IMR-90 (cell line): ENCODE data around the gene CD320. TPM values are rescaled to one million over a fixed set of nuclear protein-coding genes. Genes with fewer than 3 reads are reported as not detected.

Experiments used
- ATAC-seq: fragments of 200-7000 bp; cut with Tn5 transposase; 2 replicates; pipeline ENCODE4 v1.9.1; 2020; ENCODE audit warnings: low read depth, mild to moderate bottlenecking, moderate library complexity
- BruUV-seq: library from RNA; stranded (reverse); fragments of 400-500 nt; replicated peaks from 2 replicates; lab custom pipeline; 2021; lab: Mats Ljungman, UMichigan
- CTCF ChIA-PET: fragments of 300-600 bp; formaldehyde crosslinking; extraction: SDS; loops from one replicate; lab custom pipeline; 2021; ENCODE audit warnings: antibody characterized with exemption; lab: Yijun Ruan, JAX
- POLR2A ChIA-PET: fragments of 300-600 bp; sonication (Branson Sonifier 250); formaldehyde crosslinking; loops from one replicate; lab custom pipeline; 2022; ENCODE audit warnings: antibody characterized with exemption; ENCODE audit not compliant: unreplicated experiment; lab: Charles Lee
- DNase-seq: peaks from one replicate; pipeline ENCODE4 v3.0.0; 2013
- H2AFZ ChIP-seq: replicated peaks from 2 replicates; pipeline ENCODE3; 2013; ENCODE audit warnings: low read length, mild to moderate bottlenecking; ENCODE audit not compliant: poor library complexity
- H2AK5ac ChIP-seq: 2 replicates; pipeline ENCODE4 v1.6.1; 2013; ENCODE audit warnings: low read depth, low read length, inconsistent platforms
- H2AK9ac ChIP-seq: replicated peaks from 2 replicates; pipeline ENCODE3; 2013; ENCODE audit warnings: mild to moderate bottlenecking, low read depth, low read length, moderate library complexity; ENCODE audit not compliant: poor library complexity
- H2BK120ac ChIP-seq: 2 replicates; pipeline ENCODE4 v1.6.1; 2013; ENCODE audit warnings: low read depth, low read length, inconsistent platforms
- H2BK15ac ChIP-seq: 3 replicates; pipeline ENCODE4 v1.6.1; 2013; ENCODE audit warnings: low read depth, low read length, inconsistent platforms
- H2BK20ac ChIP-seq: 2 replicates; pipeline ENCODE4 v1.6.1; 2013; ENCODE audit warnings: low read depth, mild to moderate bottlenecking, inconsistent platforms, low read length, moderate library complexity
- H2BK5ac ChIP-seq: 2 replicates; pipeline ENCODE4 v1.6.1; 2013; ENCODE audit warnings: mild to moderate bottlenecking, low read depth, low read length, inconsistent platforms; ENCODE audit not compliant: poor library complexity, severe bottlenecking
- H3K14ac ChIP-seq: replicated peaks from 2 replicates; pipeline ENCODE4 v1.6.1; 2013; ENCODE audit warnings: low read depth, low read length, inconsistent platforms
- H3K18ac ChIP-seq: 2 replicates; pipeline ENCODE4 v1.6.1; 2013; ENCODE audit warnings: low read depth, low read length, control low read depth
- H3K23ac ChIP-seq: 2 replicates; pipeline ENCODE4 v1.6.1; 2013; ENCODE audit warnings: low read depth, low read length, inconsistent platforms
- H3K27ac ChIP-seq: 2 replicates; pipeline ENCODE4 v1.5.1; 2013; ENCODE audit warnings: mild to moderate bottlenecking, control low read depth, low read length; ENCODE audit not compliant: insufficient read depth
- H3K27me3 ChIP-seq: 2 replicates; pipeline ENCODE4 v1.6.1; 2013; ENCODE audit warnings: low read length; ENCODE audit not compliant: control insufficient read depth, insufficient read depth
- H3K36me3 ChIP-seq: 2 replicates; pipeline ENCODE4 v1.6.1; 2013; ENCODE audit warnings: low read length, mixed read lengths; ENCODE audit not compliant: control insufficient read depth, insufficient read depth
- H3K4ac ChIP-seq: 2 replicates; pipeline ENCODE4 v1.6.1; 2013; ENCODE audit warnings: low read depth, low read length, inconsistent platforms
- H3K4me1 ChIP-seq: 2 replicates; pipeline ENCODE4 v1.6.1; 2013; ENCODE audit warnings: low read length, mixed read lengths; ENCODE audit not compliant: control insufficient read depth, insufficient read depth
- H3K4me2 ChIP-seq: 2 replicates; pipeline ENCODE4 v1.6.1; 2013; ENCODE audit warnings: low read depth, mild to moderate bottlenecking, control low read depth, low read length, moderate library complexity
- H3K4me3 ChIP-seq: 2 replicates; pipeline ENCODE4 v1.5.1; 2013; ENCODE audit warnings: low read depth, mild to moderate bottlenecking, control low read depth, low read length, moderate library complexity; ENCODE audit not compliant: insufficient read depth
- H3K56ac ChIP-seq: 2 replicates; pipeline ENCODE4 v1.6.1; 2013; ENCODE audit warnings: low read length, inconsistent platforms; ENCODE audit not compliant: insufficient read depth; ENCODE audit errors: extremely low read depth
- H3K79me1 ChIP-seq, 2 experiments: 2 replicates each; pipeline ENCODE4 v1.6.1; 2013; ENCODE audit warnings: low read length in 2 of 2, inconsistent platforms in 1 of 2, low read depth in 1 of 2
- H3K9ac ChIP-seq: 2 replicates; pipeline ENCODE4 v1.6.1; 2013; ENCODE audit warnings: low read depth, low read length, control low read depth
- H3K9me1 ChIP-seq: 2 replicates; pipeline ENCODE4 v1.6.1; 2013; ENCODE audit warnings: low read length, inconsistent platforms; ENCODE audit not compliant: insufficient read depth
- H3K9me3 ChIP-seq: 2 replicates; pipeline ENCODE4 v1.6.1; 2013; ENCODE audit warnings: low read length; ENCODE audit not compliant: control insufficient read depth, insufficient read depth
- H4K20me1 ChIP-seq: 2 replicates; pipeline ENCODE4 v1.6.1; 2013; ENCODE audit warnings: low read length, inconsistent platforms; ENCODE audit not compliant: insufficient read depth
- H4K5ac ChIP-seq: 2 replicates; pipeline ENCODE4 v1.6.1; 2013; ENCODE audit warnings: mild to moderate bottlenecking, low read depth, low read length, control low read depth
- H4K8ac ChIP-seq, 2 experiments: 2 replicates each; pipeline ENCODE4 v1.6.1; 2013; ENCODE audit warnings: low read depth in 2 of 2, low read length in 2 of 2, control low read depth in 1 of 2, inconsistent platforms in 1 of 2
- H4K91ac ChIP-seq: 2 replicates; pipeline ENCODE4 v1.6.1; 2013; ENCODE audit warnings: low read depth, low read length, inconsistent platforms; ENCODE audit not compliant: insufficient read depth
- BHLHE40 ChIP-seq: fragments of 150-350 bp; IDR thresholded peaks from 2 replicates; pipeline ENCODE4 v1.6.1; 2016; ENCODE audit warnings: mild to moderate bottlenecking, low read depth, low read length
- CHD1 ChIP-seq: IDR thresholded peaks from 2 replicates; pipeline ENCODE4 v1.6.1; 2012; ENCODE audit warnings: low read depth, low read length, improper control_type of control experiment
- FOS ChIP-seq: fragments of 150-350 bp; IDR thresholded peaks from 2 replicates; pipeline ENCODE4 v1.6.1; 2016; ENCODE audit warnings: low read depth, low read length
- MAFK ChIP-seq: IDR thresholded peaks from 2 replicates; pipeline ENCODE4 v1.6.1; 2012; ENCODE audit warnings: low read depth, low read length, improper control_type of control experiment
- MXI1 ChIP-seq: IDR thresholded peaks from 2 replicates; pipeline ENCODE4 v1.6.1; 2012; ENCODE audit warnings: low read depth, mild to moderate bottlenecking, low read length, moderate library complexity, borderline replicate concordance
- RFX5 ChIP-seq: IDR thresholded peaks from 2 replicates; pipeline ENCODE4 v1.8.0; 2012; ENCODE audit warnings: low read depth, mild to moderate bottlenecking, low read length, moderate library complexity
- SMC3 ChIP-seq: fragments of 150-350 bp; IDR thresholded peaks from 2 replicates; pipeline ENCODE4 v1.6.1; 2016; ENCODE audit warnings: low read depth, mild to moderate bottlenecking, antibody characterized with exemption, low read length, moderate library complexity
- WGBS, 2 experiments: methylation state at CpG; one replicate each; pipeline versions ENCODE4 v1.1.5 to v1.1.7; 2013; ENCODE audit warnings: missing lambda C conversion rate in 2 of 2; ENCODE audit not compliant: insufficient read length in 1 of 2; ENCODE audit errors: extremely low coverage in 2 of 2; 5-methylcytosine and 5-hydroxymethylcytosine counted together
- dilution Hi-C: fragments of 300-500 bp; cut with HindIII; formaldehyde crosslinking; loops from one replicate; pipeline ENCODE4 v1.14.3; 2018; ENCODE audit warnings: low sequenced_read_pairs; ENCODE audit not compliant: unreplicated experiment
- in situ Hi-C: fragments of 300-500 bp; cut with MboI; formaldehyde crosslinking; loops from 3 replicates; pipeline ENCODE4 v1.14.3; 2019; ENCODE audit warnings: low sequenced_read_pairs, inconsistent platforms, mixed read lengths
- intact Hi-C: fragments of 100-400 bp; cut with micrococcal nuclease; formaldehyde crosslinking; loops from 2 replicates; pipeline ENCODE4 v1.10.0; 2022
- polyA plus RNA-seq, 3 experiments: library from polyadenylated mRNA; depleted of rRNA; stranded (reverse); fragments of >200 nt; gene quantifications; 2 replicates each; pipeline ENCODE4 v1.2.3, GENCODE V29; 2012; ENCODE audit warnings: low replicate concordance in 1 of 3
- total RNA-seq: library from RNA; depleted of rRNA; stranded (reverse); fragments of >200 nt; gene quantifications from 2 replicates; pipeline ENCODE4 v1.2.3, GENCODE V29; 2012
- TF ChIP-seq, protein P1 (sequence below): conservative IDR thresholded peaks from 2 replicates; pipeline ENCODE4 v1.5.1; 2012; ENCODE audit warnings: mild to moderate bottlenecking, low read depth, low read length, improper control_type of control experiment

Gene CD320
- total and polyA plus RNA-seq, 2 of the 4 experiments (the other 2 are of a cell fraction), result 13.3 to 78.5 TPM

DNA sequence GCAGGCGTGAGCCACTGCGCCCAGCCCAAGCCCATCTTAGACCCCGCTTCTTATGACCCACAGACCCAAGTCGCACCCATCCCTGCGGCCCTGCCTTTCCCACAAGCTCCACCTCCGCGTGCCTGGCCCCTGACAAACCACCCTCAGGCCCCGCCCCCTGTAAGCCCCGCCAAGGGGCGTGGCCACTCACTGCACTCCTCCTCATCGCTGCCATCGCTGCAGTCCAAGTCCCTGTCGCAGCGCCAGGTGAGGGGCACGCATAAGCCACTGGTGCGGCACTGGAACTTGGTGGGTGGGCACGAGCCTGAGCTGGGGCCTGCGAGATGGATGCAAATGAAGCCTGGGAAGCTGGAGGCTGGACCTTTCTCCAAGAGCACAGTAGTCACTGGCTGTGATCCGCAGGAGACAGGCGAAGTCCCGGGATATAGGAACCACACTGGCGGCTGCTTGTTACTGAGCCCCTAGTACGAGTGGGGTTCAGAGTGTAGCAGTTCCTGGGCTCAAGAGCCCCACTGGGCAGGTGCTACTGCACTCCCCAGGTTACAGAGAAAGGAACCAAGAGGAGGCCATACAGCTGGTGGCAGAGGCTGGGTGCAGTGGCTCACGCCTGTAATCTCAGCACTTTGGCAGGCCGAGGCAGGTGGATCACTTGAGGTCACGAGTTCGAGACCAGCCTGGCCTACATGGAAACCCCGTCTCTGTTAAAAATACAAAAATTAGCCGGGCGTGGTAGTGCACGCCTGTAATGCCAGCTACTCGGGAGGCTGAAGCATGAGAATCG is 3.1 kb downstream of the CD320 start:
- no peak overlapping the region for H4K91ac ChIP-seq
- peaks cover 6 to 22% of the 10 kb centered on the region in 2 experiments; a peak in 3 of 4 replicates for H3K79me1 ChIP-seq
- no peak overlapping the region for H3K27ac ChIP-seq
- no peak overlapping the region for H2AK5ac ChIP-seq
- H3K14ac ChIP-seq, result no peak overlapping the region
- H3K4me3 ChIP-seq, result no peak overlapping the region
- H3K27me3 ChIP-seq, result no peaks in the 10 kb centered on the region
- DNase-seq (no peak), ATAC-seq (no peak)
- H2BK15ac ChIP-seq, result no peak overlapping the region
- H3K18ac ChIP-seq, result no peak overlapping the region
- H3K4me2 ChIP-seq, result no peak overlapping the region
- H3K4ac ChIP-seq, result no peak overlapping the region
- WGBS, 2 experiments, result 82% methylated on average over 33 of the region's 33 CpGs; no CpG with 5 or more reads in 1 of the 2 experiments
- no peak overlapping the region for H3K23ac ChIP-seq
- no TSS peak for BruUV-seq
- no peak overlapping the region for H2AK9ac ChIP-seq
- H3K9me1 ChIP-seq, result peaks cover 3% of the 10 kb centered on the region
- H3K4me1 ChIP-seq, result peaks cover 6% of the 10 kb centered on the region
- no peak overlapping the region for H2BK20ac ChIP-seq
- no peak overlapping the region for H3K9ac ChIP-seq
- H4K20me1 ChIP-seq, result no peaks in the 10 kb centered on the region
- no peak overlapping the region for H2BK5ac ChIP-seq
- ChIA-PET POLR2A (no interaction called here), CTCF (no interaction called here)
- H3K56ac ChIP-seq, result no peak overlapping the region
- no peak for TF ChIP-seq CHD1
- no peak for TF ChIP-seq MXI1
- no peak for TF ChIP-seq FOS
- TF ChIP-seq SMC3, result no peak
- TF ChIP-seq MAFK, result no peak
- TF ChIP-seq RFX5, result no peak
- TF ChIP-seq BHLHE40, result no peak
- TF ChIP-seq, protein P1, sequence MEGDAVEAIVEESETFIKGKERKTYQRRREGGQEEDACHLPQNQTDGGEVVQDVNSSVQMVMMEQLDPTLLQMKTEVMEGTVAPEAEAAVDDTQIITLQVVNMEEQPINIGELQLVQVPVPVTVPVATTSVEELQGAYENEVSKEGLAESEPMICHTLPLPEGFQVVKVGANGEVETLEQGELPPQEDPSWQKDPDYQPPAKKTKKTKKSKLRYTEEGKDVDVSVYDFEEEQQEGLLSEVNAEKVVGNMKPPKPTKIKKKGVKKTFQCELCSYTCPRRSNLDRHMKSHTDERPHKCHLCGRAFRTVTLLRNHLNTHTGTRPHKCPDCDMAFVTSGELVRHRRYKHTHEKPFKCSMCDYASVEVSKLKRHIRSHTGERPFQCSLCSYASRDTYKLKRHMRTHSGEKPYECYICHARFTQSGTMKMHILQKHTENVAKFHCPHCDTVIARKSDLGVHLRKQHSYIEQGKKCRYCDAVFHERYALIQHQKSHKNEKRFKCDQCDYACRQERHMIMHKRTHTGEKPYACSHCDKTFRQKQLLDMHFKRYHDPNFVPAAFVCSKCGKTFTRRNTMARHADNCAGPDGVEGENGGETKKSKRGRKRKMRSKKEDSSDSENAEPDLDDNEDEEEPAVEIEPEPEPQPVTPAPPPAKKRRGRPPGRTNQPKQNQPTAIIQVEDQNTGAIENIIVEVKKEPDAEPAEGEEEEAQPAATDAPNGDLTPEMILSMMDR, result no peak
- H4K8ac ChIP-seq, result no peak overlapping the region
- in situ Hi-C loops, result no loop called here
- no peak overlapping the region for H2BK120ac ChIP-seq
- H2AFZ ChIP-seq, result no peak overlapping the region
- H4K5ac ChIP-seq, result no peak overlapping the region
- intact Hi-C loops, result no loop called here
- H3K9me3 ChIP-seq, result no peaks in the 10 kb centered on the region
- dilution Hi-C loops, result no loop called here
- peaks cover 4% of the 10 kb centered on the region; the same call in 1 of the 2 replicates for H3K36me3 ChIP-seq
